Breast epithelium (tissue), 3 donors: ENCODE measurements around the gene PRPH2.

Experiments
- POLR2A ChIP-seq: fragments of 450-650 bp; IDR thresholded peaks from one replicate; pipeline ENCODE4 v1.6.1; 2016; ENCODE audit warnings: antibody characterized with exemption, mild to moderate bottlenecking, moderate library complexity
- POLR2AphosphoS5 ChIP-seq, 3 donors: sonication (generic); formaldehyde crosslinking; IDR thresholded peaks; one replicate each; pipeline ENCODE4 v1.6.1; 2017; ENCODE audit warnings: antibody characterized with exemption in 3 of 3
- TF ChIP-seq, protein P1 (sequence below), 3 donors: fragments of 450-650 bp; IDR thresholded peaks; one replicate each; pipeline ENCODE4 v1.5.1; 2016 to 2017; ENCODE audit warnings: antibody characterized with exemption in 3 of 3, mild to moderate bottlenecking in 3 of 3, moderate library complexity in 3 of 3

- TF ChIP-seq, protein P1, sequence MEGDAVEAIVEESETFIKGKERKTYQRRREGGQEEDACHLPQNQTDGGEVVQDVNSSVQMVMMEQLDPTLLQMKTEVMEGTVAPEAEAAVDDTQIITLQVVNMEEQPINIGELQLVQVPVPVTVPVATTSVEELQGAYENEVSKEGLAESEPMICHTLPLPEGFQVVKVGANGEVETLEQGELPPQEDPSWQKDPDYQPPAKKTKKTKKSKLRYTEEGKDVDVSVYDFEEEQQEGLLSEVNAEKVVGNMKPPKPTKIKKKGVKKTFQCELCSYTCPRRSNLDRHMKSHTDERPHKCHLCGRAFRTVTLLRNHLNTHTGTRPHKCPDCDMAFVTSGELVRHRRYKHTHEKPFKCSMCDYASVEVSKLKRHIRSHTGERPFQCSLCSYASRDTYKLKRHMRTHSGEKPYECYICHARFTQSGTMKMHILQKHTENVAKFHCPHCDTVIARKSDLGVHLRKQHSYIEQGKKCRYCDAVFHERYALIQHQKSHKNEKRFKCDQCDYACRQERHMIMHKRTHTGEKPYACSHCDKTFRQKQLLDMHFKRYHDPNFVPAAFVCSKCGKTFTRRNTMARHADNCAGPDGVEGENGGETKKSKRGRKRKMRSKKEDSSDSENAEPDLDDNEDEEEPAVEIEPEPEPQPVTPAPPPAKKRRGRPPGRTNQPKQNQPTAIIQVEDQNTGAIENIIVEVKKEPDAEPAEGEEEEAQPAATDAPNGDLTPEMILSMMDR (IDR thresholded peaks at IDR 0.05): no peak
- TF ChIP-seq POLR2A (no peak), POLR2AphosphoS5 (IDR thresholded peaks at IDR 0.05) (no peak)
Observed at GRCh38 chr6:42711930-42712329, 10.5 kb downstream of the PRPH2 start.
